HL-60 (cell line): ENCODE results near the gene NRXN2.
A peak's percentile ranks its signal among the peaks of the same experiment; 100 is the strongest.

Experiments used
- DNase-seq, 2 experiments: peaks; one replicate each; pipeline ENCODE4 v3.0.0-alpha.2; 2010 to 2020; ENCODE audit warnings: low read depth in 1 of 2, low spot score in 1 of 2
- H3K27ac ChIP-seq: fragments of 250-450 bp; sonication (Bioruptor Pico); replicated peaks from 2 replicates; pipeline ENCODE4 v1.5.1; 2020; ENCODE audit warnings: mild to moderate bottlenecking, moderate library complexity
- H3K27me3 ChIP-seq: fragments of 250-450 bp; sonication (Bioruptor Pico); 2 replicates; pipeline ENCODE4 v1.5.1; 2021; ENCODE audit warnings: mild to moderate bottlenecking, moderate library complexity; ENCODE audit not compliant: insufficient read depth, poor library complexity, severe bottlenecking
- H3K4me3 ChIP-seq: replicated peaks from 2 replicates; pipeline ENCODE4 v1.5.1; 2011; ENCODE audit warnings: mild to moderate bottlenecking, control low read depth, low read length; ENCODE audit not compliant: insufficient read depth
- CTCF ChIP-seq: IDR thresholded peaks from one replicate; pipeline ENCODE4 v1.5.1; 2011; ENCODE audit warnings: low read length, control low read depth, inconsistent platforms; ENCODE audit not compliant: insufficient read depth
- GABPA ChIP-seq: IDR thresholded peaks from 2 replicates; pipeline ENCODE4 v1.6.1; 2012; ENCODE audit warnings: low read depth
- POLR2AphosphoS5 ChIP-seq: IDR thresholded peaks from 2 replicates; pipeline ENCODE4 v1.6.1; 2012; ENCODE audit warnings: low read depth
- REST ChIP-seq: IDR thresholded peaks from 2 replicates; pipeline ENCODE4 v1.6.1; 2012; ENCODE audit warnings: low read depth; ENCODE audit not compliant: insufficient replicate concordance
- SPI1 ChIP-seq: IDR thresholded peaks from 2 replicates; pipeline ENCODE4 v1.6.1; 2012; ENCODE audit warnings: low read depth, mild to moderate bottlenecking, borderline replicate concordance

The NRXN2 gene

GRCh38 chr11:64746486-64746885 is 23.5 kb upstream of the NRXN2 start:
- no peak for DNase-seq
- peak overlapping the region; percentile 97 for H3K27ac ChIP-seq
- TF ChIP-seq REST (no peak), SPI1 (no peak), GABPA (no peak), CTCF (no peak), POLR2AphosphoS5 (no peak)
- no peaks in the 10 kb centered on the region for H3K27me3 ChIP-seq
- no peak overlapping the region for H3K4me3 ChIP-seq

GRCh38 chr11:64745521-64746328 is 22.7 kb upstream of the NRXN2 start:
- Histone ChIP-seq H3K4me3 (peak overlapping the region; percentile 35), H3K27ac (peak overlapping the region; percentile 97), H3K27me3 (no peaks in the 10 kb centered on the region)
- TF ChIP-seq CTCF, result no peak
- TF ChIP-seq GABPA, result no peak
- TF ChIP-seq REST, result no peak
- TF ChIP-seq POLR2AphosphoS5, result peak; percentile 55
- TF ChIP-seq SPI1, result 0 out of 2 replicates have a peak, but pooled peaks have one; percentile 11
- DNase-seq, result peak; percentile 81 to 83

- no peaks in the 10 kb centered on the region for H3K27me3 ChIP-seq
- peak; percentile 79 to 97 for DNase-seq
- peak overlapping the region; percentile 97 for H3K27ac ChIP-seq
- 0 out of 2 replicates have a peak, but pooled peaks have one; percentile 24 for TF ChIP-seq GABPA
- peak; percentile 92 for TF ChIP-seq SPI1
- TF ChIP-seq CTCF, result no peak
- no peak for TF ChIP-seq REST
- TF ChIP-seq POLR2AphosphoS5, result peak; percentile 48; the same call in 1 of the 2 replicates
- H3K4me3 ChIP-seq, result peak overlapping the region; percentile 35
Observed at GRCh38 chr11:64745189-64745520, 22.2 kb upstream of the NRXN2 start.
